Hepatocyte (in vitro differentiated cells): ENCODE measurements around the gene CPOX. TPM values are rescaled to one million over a fixed set of nuclear protein-coding genes. Genes with fewer than 3 reads are reported as not detected.
"Not testable (repeated sequence)": the region's sequence is repeated elsewhere in the genome, so short reads cannot be mapped to it uniquely, and the experiment has no call there.

Experiments
- DNase-seq: peaks from one replicate; pipeline ENCODE4 v3.0.0-alpha.2; 2016; ENCODE audit warnings: low spot score
- H2AFZ ChIP-seq: fragments of 200-600 bp; sonication (generic); 2 replicates; pipeline ENCODE4 v1.6.0; 2016; ENCODE audit warnings: antibody characterized with exemption, mild to moderate bottlenecking
- H3K27ac ChIP-seq: fragments of 200-600 bp; sonication (generic); 2 replicates; pipeline ENCODE4 v1.5.1; 2016; ENCODE audit warnings: mild to moderate bottlenecking
- H3K27me3 ChIP-seq: fragments of 200-600 bp; sonication (generic); 2 replicates; pipeline ENCODE4 v1.6.1; 2016
- H3K36me3 ChIP-seq: fragments of 200-600 bp; sonication (generic); replicated peaks from 2 replicates; pipeline ENCODE4 v1.5.1; 2016; ENCODE audit warnings: low read depth; ENCODE audit not compliant: insufficient read depth
- H3K4me1 ChIP-seq: fragments of 200-600 bp; sonication (generic); 2 replicates; pipeline ENCODE4 v1.5.1; 2016; ENCODE audit warnings: mild to moderate bottlenecking, moderate library complexity; ENCODE audit not compliant: insufficient read depth
- H3K4me2 ChIP-seq: fragments of 200-600 bp; sonication (generic); 2 replicates; pipeline ENCODE4 v1.6.0; 2016
- H3K4me3 ChIP-seq: fragments of 200-600 bp; sonication (generic); 2 replicates; pipeline ENCODE4 v1.5.1; 2016; ENCODE audit warnings: mild to moderate bottlenecking
- H3K79me2 ChIP-seq: fragments of 200-600 bp; sonication (generic); 2 replicates; pipeline ENCODE4 v1.6.0; 2017; ENCODE audit warnings: mild to moderate bottlenecking
- H3K9me2 ChIP-seq: fragments of 200-600 bp; sonication (generic); replicated peaks from 2 replicates; pipeline ENCODE4 v1.6.0; 2017; ENCODE audit warnings: mild to moderate bottlenecking; ENCODE audit not compliant: insufficient read depth
- H3K9me3 ChIP-seq: fragments of 200-600 bp; sonication (generic); 2 replicates; pipeline ENCODE4 v1.5.1; 2016; ENCODE audit warnings: low read depth, mild to moderate bottlenecking
- H4K20me1 ChIP-seq: fragments of 200-600 bp; sonication (generic); 2 replicates; pipeline ENCODE4 v1.6.0; 2016; ENCODE audit warnings: mild to moderate bottlenecking; ENCODE audit not compliant: insufficient read depth, poor library complexity, severe bottlenecking
- EZH2 ChIP-seq: fragments of 200-600 bp; sonication (generic); IDR thresholded peaks from 2 replicates; pipeline ENCODE4 v1.6.1; 2016; ENCODE audit warnings: antibody characterized with exemption, mild to moderate bottlenecking, borderline replicate concordance
- EZH2phosphoT487 ChIP-seq: fragments of 200-600 bp; sonication (generic); IDR thresholded peaks from one replicate; pipeline ENCODE4 v1.6.1; 2018; ENCODE audit warnings: antibody characterized with exemption, mild to moderate bottlenecking, low read depth, moderate library complexity; ENCODE audit not compliant: unreplicated experiment, severe bottlenecking
- WGBS: methylation state at CpG from one replicate; pipeline ENCODE4 v1.1.6; 2016; ENCODE audit warnings: low lambda C conversion rate; ENCODE audit errors: missing lambda C conversion rate; 5-methylcytosine and 5-hydroxymethylcytosine counted together
- polyA plus RNA-seq: library from polyadenylated mRNA; unstranded; fragments of >200 nt; fragmentation: Nextera tagmentation; extraction: Ambion mirVana; gene quantifications from 2 replicates; pipeline ENCODE4 v1.2.1, GENCODE V29; 2016
- total RNA-seq: library from RNA; depleted of rRNA; stranded (reverse); fragments of >200 nt; gene quantifications from 2 replicates; pipeline ENCODE4 v1.2.3, GENCODE V29; 2014
- TF ChIP-seq, protein P1 (sequence below): fragments of 200-600 bp; sonication (generic); IDR thresholded peaks from 2 replicates; pipeline ENCODE4 v1.5.1; 2016; ENCODE audit warnings: antibody characterized with exemption, mild to moderate bottlenecking; ENCODE audit not compliant: poor library complexity

The CPOX gene
- total RNA-seq, result 18.6 and 30.1 TPM in 2 replicates
- 12.3 and 14.3 TPM in 2 replicates for polyA plus RNA-seq

DNA sequence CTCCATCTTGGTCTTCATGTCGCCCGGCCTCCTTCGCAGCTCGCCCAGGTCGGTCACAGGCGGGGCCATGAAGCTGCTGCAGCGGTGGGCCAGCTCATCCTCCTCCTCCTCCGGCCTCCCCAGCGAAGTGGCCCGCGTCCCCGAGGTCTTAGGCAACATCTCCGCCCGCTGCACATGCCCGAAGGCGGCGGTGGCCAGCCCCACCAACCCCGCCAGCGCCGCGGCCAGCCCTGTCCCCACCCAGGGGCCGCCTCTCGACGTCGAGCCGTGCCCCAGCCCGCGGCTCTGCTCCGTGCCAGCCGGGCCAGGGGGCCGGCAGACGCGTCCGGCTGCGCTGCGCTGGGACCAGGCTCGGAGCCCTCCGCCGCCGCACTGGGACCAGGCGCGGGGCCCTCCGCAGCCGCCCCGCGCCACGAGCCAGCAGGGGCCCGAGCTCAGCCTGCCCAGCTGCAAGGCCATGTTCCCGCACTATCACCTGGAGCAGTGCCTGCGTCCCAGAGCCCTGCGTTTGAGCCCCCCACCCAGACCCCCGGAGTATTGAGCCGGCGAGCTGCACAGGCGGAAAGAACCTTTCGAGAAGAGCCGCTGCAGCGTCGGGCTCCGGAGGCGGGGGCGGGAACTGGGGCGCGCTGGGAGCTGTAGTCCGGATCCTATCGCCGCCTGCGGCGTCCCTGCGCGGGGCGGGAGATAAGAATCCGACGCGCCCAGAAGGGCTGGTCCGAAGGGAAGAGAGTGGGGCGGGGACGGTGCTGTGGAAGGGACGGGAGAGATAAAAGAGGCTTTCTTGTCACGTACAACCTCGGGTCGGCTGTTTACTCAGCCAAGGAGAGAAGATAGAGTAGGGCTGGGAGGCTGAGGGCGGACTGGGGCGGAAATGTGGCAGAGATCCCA lies at the start of gene CPOX:
Gene CPOX (minus strand): TSS at position 566 of the 891 bp plus-strand sequence. CDS start 107 bp downstream, at position 459.
- Histone ChIP-seq H3K27me3 (no peaks in the 10 kb centered on the region), H3K9me2 (no peaks in the 10 kb centered on the region), H3K4me2 (peak within 1 kb of the TSS; percentile 95), H4K20me1 (no peaks in the 10 kb centered on the region), H3K9me3 (no peaks in the 10 kb centered on the region), H3K4me1 (peaks cover 6% of the 10 kb centered on the region), H2AFZ (peak within 1 kb of the TSS; percentile 39), H3K36me3 (no peaks in the 10 kb centered on the region), H3K27ac (peak within 1 kb of the TSS; percentile 75), H3K4me3 (peak within 1 kb of the TSS; percentile 87), H3K79me2 (peaks cover 17% of the 10 kb centered on the region)
- 2% methylated on average over 31 of the region's 84 CpGs for WGBS
- DNase-seq, result peak; percentile 95
- TF ChIP-seq, protein P1, sequence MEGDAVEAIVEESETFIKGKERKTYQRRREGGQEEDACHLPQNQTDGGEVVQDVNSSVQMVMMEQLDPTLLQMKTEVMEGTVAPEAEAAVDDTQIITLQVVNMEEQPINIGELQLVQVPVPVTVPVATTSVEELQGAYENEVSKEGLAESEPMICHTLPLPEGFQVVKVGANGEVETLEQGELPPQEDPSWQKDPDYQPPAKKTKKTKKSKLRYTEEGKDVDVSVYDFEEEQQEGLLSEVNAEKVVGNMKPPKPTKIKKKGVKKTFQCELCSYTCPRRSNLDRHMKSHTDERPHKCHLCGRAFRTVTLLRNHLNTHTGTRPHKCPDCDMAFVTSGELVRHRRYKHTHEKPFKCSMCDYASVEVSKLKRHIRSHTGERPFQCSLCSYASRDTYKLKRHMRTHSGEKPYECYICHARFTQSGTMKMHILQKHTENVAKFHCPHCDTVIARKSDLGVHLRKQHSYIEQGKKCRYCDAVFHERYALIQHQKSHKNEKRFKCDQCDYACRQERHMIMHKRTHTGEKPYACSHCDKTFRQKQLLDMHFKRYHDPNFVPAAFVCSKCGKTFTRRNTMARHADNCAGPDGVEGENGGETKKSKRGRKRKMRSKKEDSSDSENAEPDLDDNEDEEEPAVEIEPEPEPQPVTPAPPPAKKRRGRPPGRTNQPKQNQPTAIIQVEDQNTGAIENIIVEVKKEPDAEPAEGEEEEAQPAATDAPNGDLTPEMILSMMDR, result no peak
- no peak for TF ChIP-seq EZH2phosphoT487
- TF ChIP-seq EZH2, result no peak

DNA sequence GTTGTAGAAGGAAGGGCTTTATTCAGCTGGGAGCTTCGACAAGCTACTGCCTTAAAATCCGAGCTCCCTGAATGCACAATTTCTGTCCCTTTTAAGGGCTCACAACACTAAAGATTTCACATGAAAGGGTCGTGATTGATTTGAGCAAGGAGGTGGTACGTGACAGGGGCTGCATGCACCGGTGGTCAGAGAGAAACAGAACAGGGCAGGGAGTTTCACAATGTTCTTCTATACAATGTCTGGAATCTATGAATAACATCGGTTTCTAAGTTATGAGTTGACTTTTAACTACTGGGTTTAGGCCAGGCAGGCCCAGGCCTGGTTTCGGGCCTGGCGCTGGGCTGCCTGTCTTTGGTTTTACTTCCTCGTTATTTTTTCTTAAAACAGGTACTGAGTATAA lies 49.4 kb upstream of the CPOX start:
- 96% methylated on average over 9 of the region's 9 CpGs for WGBS
- DNase-seq, H3K4me1 ChIP-seq: not testable (repeated sequence)

DNA sequence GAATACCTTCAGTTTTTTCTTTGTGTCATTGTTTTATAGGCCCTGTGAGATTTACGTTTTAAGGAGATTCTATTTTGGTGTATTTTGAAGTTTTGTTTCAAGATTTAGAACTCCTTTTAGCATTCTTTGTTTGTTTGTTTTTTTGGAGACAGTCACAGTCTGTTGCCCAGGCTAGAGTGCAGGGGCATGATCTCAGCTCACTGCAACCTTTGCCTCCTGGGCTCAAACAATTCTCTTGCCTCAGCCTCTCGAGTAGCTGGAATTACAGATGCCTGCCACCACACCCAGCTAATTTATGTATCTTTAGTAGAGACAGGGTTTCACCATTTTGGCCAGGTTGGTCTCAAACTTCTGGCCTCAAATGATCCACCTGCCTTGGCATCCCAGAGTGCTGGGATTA lies 48.3 kb upstream of the CPOX start:
- not testable (repeated sequence) for DNase-seq, H3K9me2 ChIP-seq, H3K4me3 ChIP-seq, H3K4me2 ChIP-seq, H2AFZ ChIP-seq, H3K27me3 ChIP-seq, H3K4me1 ChIP-seq, H3K27ac ChIP-seq, H3K36me3 ChIP-seq, H4K20me1 ChIP-seq, H3K79me2 ChIP-seq, H3K9me3 ChIP-seq
- 68% methylated on average over 2 of the region's 2 CpGs for WGBS

More for the DNA sequence above, 49.4 kb upstream of the CPOX start:
- H3K4me2 ChIP-seq, H2AFZ ChIP-seq, H3K4me3 ChIP-seq, H3K9me3 ChIP-seq, H3K27ac ChIP-seq, H3K9me2 ChIP-seq, H4K20me1 ChIP-seq, H3K27me3 ChIP-seq, H3K79me2 ChIP-seq, H3K36me3 ChIP-seq: not testable (repeated sequence)

DNA sequence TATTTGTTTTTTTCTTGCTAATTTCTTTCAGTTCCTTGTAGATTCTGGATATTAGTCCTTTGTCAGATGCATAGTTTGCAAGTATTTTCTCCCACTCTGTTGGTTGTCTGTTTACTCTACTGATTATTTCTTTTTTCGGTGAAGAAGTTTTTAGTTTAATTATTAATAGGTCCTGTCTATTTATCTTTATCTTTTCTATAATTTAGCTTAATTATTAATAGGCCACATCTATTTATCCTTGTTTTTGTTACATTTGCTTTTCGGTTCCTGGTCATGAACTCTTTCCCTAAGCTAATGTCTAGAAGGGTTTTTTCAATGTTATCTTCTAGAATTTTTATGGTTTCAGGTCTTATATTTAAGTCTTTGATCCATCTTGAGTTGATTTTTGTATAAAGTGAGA lies 45.1 kb upstream of the CPOX start:
- not testable (repeated sequence) for H3K4me2 ChIP-seq

DNA sequence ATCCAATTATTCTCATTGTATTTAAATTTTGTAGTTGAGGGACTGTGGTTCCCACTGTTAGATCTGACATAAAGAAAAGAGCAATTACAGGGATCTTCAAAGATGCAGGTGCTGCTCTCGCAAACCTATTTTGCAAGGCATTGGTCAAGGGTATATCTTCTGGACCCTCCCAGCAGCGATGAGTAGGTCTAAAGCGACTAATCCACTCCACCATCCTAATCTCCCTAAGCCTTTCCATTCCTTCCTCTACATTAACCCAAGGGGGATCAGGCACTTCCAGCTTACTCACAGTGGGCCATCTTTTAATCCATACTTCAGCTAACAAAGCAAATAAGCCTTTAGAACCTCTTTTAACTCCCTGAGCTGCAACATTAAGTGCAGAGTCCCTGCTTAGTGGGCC lies 37.0 kb upstream of the CPOX start:
- no peak for DNase-seq
- Histone ChIP-seq H3K27ac (no peak overlapping the region), H3K4me1 (no peaks in the 10 kb centered on the region), H3K4me3 (no peak overlapping the region), H3K27me3 (no peaks in the 10 kb centered on the region), H3K4me2 (no peak overlapping the region), H3K79me2 (no peaks in the 10 kb centered on the region), H4K20me1 (no peaks in the 10 kb centered on the region), H3K36me3 (no peaks in the 10 kb centered on the region), H3K9me3 (no peaks in the 10 kb centered on the region), H3K9me2 (no peaks in the 10 kb centered on the region), H2AFZ (no peak overlapping the region)
- TF ChIP-seq EZH2phosphoT487, result no peak
- TF ChIP-seq, protein P1, result no peak
- no peak for TF ChIP-seq EZH2
- 78% methylated on average over 3 of the region's 3 CpGs for WGBS

More for the DNA sequence above, 45.1 kb upstream of the CPOX start:
- H3K27me3 ChIP-seq, H3K4me1 ChIP-seq, H3K9me3 ChIP-seq, H3K9me2 ChIP-seq, H3K4me3 ChIP-seq, H3K79me2 ChIP-seq, H3K27ac ChIP-seq, DNase-seq, H4K20me1 ChIP-seq, H2AFZ ChIP-seq, H3K36me3 ChIP-seq: not testable (repeated sequence)
- WGBS, result 79% methylated on average over 2 of the region's 2 CpGs
